ENCODE data around the gene TP73.
A peak's percentile ranks its signal among the peaks of the same experiment; 100 is the strongest.

Gene TP73
- 0 to 0.49 reads per million in 2 donors for total RNA-seq

DNA sequence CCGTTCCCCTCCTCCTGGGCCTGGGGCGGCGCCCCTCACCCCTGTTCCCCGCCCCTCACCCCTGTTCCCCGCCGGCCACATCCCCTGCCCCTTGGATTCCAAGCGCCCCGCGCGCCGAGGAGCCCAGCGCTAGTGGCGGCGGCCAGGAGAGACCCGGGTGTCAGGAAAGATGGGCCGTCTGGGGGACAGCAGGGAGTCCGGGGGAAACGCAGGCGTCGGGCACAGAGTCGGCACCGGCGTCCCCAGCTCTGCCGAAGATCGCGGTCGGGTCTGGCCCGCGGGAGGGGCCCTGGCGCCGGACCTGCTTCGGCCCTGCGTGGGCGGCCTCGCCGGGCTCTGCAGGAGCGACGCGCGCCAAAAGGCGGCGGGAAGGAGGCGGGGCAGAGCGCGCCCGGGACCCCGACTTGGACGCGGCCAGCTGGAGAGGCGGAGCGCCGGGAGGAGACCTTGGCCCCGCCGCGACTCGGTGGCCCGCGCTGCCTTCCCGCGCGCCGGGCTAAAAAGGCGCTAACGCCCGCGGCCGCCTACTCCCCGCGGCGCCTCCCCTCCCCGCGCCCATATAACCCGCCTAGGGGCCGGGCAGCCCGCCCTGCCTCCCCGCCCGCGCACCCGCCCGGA lies at the start of gene TP73:
Gene TP73 (plus strand): TSS at position 587 of the 618 bp plus-strand sequence. CDS start 29,850 bp downstream, outside the sequence.
- no peak for DNase-seq

DNA sequence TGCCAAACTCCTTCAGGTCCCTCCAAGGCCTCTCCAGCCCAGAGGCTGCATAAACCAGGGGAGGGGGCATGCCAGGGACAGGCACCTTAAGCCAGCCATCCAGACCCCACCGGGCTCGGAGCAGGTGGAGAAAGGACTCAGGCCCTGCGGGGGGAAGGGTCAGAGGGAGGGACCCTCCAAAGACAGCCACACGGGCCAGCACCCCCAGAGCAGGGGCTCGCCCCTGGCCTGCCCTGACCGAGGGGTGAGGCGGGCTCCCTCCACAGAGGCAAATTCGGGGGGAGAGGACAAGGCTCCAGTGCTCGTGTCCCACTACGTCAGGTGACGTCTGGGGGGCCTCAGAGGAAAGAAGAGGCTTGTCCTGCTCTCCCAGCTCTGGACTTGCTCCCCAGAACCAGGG lies 49.2 kb upstream of the TP73 start:
- DNase-seq = no peak

DNA sequence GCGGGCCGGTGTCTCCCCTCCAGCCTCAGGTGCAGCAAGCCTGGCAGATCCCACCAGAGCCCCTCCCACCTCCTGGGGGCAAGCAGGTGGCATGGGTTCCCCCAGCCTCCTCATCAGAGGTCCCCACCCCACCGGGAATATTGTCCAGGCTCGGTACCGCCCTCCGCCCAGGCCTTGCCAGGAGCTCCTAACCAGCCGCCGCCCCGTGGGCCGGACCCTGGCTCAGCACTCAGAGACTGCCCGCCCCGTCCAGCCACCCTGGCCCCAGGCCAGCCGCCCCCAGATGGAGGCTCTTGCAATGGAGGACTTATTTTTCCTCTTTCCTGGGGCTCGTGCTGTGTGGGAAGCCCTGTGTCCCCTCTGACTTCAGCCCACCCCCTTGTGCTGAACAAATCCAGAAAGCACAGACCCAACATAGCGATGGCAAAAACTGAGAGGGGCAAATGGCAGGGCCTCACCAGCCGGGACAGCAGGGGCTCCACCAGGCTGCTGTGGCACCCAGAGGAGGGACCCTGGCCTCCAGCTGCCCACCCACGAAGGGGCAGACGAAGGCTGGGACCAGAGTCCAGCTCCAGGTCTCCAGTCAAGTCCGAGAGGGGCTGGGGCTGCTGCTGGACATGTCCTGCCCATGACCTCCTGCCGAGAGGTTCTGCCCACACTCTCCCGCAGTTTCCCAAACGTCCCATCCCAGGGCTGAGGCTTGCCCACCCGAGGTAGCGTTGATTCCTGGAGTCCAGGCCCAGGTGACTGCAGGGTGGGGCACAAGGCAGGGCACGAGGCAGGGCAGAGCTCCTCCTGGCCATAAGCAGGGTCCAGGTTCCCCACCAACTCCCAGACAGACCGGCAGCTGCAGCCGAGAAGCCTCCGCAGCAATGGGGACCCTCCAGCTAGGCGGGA lies 48.5 kb upstream of the TP73 start:
- no peak for DNase-seq

DNA sequence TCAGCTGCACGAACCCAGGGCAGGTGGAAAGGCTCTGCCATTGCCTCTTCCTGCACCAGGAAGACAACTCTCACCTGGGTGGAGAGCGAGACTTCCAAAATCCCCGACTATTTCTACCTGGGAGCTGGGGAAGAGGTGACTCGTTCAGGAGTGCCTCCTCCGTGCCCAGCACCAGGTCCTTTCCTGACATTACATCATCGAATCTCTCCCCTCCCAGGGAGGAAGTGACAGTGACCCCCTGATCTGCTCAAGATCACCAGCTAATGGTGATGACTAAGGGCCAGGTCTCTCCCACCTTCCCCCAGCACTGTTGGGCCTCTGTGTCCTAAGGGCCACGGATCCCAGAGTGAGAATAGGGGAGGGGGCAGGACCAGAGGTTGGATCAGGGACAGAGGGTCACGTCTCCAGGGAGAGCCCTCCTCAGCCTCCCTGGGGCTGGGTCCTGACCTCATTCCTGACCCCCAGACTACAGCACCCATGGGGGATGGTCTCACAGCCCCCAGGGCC lies 47.8 kb upstream of the TP73 start:
- no peak for DNase-seq

DNA sequence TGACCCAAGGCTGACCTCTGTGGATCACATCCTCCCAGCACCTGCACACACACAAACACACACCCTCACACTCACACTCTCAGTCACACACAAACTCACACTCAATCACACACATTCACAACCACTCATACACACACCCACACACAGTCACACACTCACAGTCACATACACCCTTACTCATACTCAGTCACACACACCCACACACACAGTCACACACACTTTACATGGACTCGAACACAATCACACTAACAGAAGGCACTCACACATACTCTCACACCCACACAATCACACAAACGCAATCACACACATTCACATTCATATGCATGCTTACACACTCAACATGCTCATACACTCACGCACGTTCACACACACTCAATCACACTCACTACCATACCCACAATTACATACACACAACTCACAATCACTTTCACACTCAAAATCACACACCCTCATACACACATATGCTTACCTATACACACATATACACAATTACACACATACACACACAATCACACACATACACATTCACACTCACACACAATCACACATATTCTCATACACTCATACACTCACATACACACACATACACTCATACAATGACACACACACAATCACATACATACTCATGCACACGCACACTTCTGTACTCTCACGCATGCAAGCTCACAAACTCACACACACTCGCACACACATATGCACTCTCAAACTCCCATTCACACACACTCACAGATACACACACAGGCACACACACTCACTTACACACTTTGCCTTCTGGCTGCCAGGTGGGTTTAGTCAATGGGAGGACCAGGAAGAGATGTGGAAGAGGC lies 47.1 kb upstream of the TP73 start:
- DNase-seq = no peak

DNA sequence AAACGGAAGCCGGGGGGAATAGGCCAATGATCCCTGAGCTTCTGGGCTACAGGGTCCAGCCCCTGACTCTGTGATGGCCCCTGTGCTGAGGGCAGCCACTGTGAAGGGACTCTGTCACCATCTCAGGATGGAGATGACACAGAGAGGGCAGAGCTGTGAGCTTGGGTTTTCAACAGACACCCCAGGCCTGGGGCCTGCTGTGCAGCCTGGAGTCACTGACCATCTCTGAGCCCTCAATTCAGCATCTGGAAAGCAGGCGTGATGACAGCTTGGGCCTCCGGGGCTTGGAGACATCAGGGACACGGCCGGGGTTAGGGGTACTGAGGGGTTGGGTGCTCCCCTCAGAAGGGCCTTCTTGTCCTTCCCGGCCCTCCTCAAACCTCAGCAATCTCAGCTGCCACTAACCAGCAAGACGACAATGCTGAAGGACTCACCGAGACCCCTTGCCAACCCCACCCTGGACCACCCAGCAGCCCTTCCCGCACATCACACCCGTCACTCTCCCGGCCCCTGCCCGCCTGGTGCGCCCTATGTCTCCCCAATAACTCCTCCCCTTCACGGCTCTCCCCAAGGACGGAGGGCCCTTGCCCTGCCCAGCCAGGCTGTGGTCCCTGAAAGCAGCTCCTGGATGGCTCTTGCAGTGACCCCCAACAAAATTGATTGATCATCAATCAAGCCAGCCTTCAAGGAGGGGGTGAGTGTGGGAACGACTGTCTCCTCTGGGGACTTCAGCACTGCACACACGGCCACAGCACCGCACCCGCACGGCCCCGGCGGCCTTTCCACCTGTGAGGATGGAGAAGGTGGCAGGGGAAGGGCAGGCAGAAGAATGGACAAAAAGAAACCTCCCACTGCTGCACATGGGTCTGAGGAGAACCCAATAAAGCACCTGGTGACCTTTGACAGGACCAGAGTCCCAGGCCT lies 45.3 kb upstream of the TP73 start:
- no peak for DNase-seq

DNA sequence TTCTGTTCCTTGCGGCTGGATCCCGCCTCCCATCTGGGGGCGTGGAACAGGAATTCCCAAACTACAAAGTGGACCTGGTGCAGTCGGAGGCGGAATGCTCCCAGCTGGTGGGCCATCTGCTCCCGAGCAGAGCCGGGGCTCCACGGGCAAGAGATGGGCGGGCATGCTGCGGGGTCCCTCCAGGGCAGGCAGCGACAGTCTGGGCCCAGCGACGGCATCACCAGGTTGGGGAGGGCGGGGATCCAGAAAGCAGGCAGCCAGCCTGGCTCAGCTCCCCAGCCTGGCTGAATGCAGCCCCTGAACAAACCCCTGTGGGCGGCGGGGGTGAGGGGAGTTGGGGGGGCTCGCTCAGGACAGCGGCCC lies 44.6 kb upstream of the TP73 start:
- DNase-seq = no peak

DNA sequence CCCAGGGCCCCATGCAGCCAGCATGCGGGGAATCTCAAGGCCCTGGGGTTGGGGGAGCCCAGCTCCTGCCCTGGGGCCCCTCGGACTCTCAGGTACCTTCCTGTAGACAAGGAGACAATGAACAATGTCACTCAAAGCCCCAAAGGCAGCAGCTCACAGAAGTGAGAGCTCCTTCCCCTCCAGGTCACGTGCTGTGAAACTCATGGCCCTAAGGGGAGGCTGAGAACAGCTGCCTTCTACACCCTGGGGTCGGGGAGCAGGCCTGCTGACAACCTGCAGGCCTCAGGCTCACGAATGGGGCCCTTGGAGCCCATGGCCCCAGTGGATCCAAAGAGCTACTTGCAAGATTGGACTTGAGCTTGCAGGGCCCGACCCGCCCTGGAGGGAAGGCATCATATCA lies 44.2 kb upstream of the TP73 start:
- no peak for DNase-seq

DNA sequence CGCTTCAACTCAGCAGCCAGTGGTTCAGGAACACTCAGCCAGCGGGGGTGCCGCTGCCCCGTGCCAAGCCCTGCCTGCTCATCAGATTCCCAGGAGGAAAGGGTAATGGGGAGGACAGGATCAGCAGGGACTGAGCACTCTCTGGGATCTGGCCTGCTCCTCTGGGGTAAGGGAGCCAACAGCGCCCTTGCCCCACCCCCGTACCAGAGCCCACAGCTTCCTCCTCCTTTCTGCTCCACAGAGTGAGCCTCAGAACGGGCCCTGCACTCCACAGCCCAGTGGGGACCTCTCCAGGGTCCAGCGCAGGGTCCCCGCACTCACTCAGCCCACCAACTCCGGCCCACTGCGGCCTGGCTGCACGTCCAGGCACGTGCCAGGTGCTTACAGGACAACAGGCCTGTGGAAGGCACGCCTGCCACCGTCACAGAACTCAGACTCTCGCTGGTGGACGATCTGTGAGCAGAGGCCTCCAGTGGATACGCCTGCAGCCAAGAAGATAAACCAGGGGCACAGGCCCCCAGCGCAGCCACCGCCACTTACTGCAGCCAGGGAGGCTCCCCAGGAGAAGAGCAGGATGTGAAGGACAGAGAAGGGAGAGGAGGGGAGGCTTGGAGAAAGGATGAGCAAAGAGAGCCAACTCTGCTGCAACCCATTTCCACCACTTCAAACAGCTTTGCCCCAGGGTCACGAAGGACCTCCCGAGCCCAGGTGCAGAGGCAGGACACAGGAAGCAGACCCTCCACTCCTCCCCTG lies 43.1 kb upstream of the TP73 start:
- DNase-seq = no peak

DNA sequence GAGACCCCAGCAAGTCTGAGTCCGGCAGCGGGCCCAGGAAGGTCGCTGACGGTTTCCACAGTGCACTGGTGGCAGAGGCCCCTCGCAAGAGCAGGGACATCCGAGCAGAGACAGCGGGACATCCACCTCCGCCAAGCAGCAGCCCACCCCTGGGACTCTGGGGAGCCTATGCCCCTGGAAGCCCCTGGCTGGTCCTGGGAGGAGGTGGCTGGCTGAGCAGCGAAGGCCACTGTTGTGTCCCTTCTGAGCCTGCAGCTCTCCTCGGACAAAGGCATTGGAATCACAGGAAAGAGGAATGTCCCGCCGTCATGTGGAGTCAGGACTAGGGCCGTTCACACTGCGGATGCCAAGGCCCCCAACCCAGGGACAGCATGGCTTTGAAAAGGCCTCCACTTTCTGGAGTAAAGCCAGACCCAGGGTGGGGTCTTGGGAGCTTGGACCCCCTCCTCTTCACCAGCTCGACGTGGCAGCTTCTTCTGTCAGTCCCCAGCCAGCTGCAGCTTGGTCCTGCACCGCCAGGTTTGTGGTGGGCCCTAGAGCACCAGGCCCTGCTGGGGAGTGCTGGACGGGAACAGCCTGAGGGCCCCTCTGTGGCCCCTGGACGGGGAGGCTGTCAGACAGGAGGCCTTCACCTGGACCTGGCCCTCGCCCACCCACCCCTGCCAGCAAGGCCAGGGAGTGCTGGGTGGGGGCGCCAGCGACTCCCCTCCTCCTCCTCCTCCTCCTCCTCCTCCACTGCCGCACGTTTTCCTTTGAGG lies 42.4 kb upstream of the TP73 start:
- no peak for DNase-seq

DNA sequence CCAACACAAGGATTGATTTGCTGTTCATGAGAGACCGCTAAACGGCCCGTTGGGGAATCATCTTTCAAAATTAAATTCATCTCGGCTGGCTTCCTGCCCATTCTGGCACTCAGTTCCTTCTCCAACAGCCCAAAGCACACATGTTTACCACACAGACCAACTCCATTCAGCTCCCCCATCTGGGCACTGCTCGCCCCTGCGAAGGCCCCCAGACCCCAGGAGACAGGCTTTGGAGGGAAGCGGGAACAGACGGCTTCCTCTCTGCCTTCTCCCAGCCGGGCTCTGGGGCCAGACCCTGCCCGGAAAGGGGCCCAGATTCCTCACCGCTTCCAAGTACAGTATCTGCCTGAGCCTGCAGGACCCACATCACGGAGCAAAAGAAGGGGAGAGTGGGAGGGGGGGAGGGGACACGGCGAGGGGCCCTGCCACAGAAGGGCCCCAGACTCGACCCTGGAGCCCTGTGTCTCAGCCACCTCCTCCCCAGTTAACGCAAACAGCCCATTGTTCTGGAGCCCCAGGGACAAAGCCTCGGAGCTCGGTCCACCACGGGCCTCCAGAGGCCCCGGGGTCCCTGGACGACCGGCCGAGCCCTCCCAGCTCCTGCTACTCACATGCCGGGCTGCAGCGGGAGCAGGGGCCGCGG lies 41.7 kb upstream of the TP73 start:
- DNase-seq = no peak

DNA sequence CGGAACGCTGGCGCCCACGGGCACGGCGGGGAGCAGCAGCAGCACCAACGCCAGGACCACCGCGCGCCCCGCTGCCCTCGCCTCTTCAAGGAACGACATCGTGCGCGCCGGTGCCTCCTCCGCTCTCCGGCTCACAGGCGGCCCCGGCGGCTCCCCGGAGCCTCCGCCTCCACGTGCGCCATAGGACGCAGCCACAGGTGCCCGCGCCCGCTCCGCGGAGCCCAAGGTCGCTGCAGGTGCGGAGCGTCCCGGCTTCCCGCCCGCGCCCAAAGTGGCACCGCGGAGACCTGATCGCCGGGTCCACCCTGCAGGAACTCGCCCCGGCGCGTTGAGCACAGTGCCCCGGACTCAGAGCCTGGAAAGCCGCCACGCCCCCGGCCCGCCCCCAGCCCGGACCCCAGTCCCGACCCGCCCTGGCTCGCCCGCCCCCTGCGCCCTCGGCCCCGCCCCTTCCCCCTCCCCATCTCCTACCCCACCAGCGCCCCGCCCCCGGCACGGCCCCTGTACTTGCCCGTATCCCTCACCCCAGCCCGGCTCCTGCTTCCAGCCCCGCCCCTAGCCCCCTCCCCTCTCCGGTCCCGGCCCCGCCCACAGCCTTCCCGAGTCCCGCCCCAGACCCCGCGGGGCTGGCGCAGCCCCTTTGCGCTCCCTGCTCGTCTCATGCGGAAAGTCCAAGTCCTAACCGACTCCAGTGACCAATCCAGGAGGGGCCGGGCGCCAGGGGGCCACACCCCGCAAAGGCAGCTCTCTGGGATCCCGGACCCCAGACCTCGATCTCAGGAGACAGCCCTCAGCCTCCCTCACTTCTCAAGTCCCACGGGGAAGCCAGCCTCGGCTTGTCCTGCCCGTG lies 40.9 kb upstream of the TP73 start, which contains the start of gene MEGF6:
Gene MEGF6 (minus strand): TSS at position 339 of the 850 bp plus-strand sequence. CDS start 240 bp downstream, at position 99.
- peak; percentile 64 for DNase-seq

DNA sequence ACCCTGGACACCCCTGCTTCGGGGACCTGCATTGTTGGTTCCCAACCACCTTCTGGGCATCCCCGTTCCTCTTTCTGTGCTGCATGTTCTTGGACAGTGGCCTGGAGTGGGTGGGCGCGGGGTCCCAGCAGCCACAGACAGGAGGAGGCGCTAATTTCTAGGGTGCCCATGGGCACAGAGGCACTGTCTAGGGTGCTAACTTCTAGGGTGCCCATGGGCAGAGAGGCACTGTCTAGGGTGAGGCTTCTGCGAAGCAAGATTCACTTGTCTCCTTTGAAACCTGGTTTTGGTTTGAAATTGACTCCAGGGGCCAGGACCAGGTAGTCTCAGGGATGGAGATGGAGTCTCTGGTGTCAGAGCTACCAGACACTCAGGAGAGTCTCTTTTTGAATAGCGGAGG lies 40.2 kb upstream of the TP73 start:
- DNase-seq = no peak

DNA sequence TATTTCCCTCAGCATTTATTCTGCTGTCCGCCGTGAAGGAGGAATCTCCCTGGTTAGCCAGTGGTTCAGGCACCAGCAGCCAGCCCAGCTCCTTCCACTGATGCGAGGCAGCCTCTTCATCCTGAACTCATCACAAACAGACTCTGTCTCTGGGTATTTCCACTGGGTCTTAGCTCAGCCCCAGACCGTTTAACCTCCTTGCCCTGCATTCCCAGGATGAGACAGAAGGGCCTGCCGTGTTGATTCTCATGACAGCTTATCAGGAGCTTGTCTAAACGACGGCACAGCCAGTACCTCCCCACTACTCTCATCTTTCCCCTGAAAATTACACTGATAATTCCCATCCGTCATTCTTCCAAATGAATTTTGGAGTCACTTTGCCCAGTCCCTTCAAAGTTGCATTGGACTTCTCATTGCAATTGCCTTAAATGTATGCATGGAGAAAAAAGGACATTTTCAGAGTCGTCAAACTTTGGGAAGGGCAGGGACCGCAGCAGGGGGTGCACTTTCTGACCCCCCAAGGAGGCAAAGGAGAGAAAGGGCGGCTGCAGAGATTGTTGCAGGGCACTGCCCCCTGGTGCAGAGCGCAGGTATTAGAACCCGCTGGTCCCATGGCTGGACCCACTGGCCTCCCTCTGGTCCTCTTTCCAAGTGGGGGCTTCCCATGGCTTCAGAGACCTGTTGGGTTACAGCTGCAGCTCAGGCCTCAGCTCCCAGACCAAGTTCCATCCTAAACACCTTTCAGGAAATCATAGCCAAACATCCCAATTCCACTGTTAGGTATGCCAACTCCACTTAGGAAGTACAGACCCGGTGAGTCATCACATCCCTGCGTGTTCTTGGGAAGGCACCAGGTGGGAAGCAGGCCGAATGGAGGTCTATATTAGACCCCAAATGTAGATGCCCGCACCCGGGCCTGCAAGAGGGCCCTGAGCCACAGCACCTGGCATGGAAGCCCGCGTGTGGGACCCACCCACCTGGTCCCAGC lies 37.3 kb upstream of the TP73 start:
- DNase-seq = no peak

DNA sequence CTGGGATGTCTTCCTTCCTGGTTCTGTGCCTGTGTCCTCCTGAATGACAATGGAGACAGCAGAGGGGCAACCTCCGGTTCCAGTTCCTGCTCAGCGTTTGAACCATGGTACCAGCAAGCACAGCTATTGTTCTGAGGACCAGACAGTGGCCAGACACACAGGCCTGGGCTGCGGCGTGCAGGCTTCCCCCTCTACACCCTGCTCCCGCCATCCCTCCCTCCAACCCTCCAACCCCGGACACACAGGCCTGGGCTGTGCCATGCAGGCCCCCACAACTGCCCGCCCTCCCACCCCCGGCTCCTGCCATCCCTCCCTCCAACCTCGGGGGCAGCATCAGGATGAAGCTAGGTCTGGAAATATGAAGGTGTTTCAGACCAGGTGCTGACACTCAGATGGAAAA lies 35.5 kb upstream of the TP73 start:
- no peak for DNase-seq

DNA sequence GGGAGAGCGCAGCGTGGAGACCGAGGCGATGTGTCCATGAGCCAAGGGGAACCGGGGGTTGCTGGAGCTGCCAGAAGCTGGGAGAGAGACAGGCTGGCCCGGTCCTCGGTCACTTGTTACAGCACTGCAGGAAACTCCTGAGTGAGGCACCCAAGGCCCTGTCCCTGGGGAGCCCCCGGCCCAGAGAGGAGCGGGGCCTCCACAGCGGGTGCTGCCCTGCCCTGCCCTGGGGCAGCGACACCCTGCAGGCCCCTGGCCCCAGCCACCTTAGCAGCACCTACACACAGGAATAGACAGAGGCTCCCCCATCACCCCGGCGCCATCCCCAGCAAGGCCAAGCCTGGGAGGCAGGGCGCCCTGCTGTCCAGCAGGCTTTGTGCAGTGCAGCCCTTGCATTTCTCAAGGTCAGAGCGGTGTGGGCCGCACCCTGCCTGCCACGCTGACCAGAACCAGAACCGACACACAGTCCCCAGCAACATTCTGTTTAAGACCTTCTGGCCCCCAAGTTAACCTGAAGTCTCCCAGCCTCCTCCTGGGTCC lies 34.4 kb upstream of the TP73 start:
- DNase-seq = no peak

DNA sequence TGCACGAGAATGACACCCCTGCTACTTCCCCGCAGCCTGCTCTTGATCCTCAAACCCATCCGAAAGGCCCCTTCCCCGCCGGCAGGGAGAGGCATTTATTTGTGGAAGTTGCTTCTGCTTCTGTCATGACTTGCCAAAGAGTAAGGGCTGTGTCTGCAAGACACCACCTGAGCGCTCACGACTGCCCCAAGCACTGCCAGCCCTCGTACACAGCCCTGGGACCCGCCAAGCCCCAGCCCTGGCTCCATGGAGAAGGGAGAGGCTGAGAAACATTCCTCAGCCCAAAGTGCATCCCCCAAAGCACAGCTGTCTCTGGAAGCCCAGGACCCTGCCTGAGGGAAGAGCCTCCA lies 33.8 kb upstream of the TP73 start:
- DNase-seq = no peak

All from T-helper 9 cell (primary cell).